GM08714 (cell line): Measurements from ENCODE around the gene NBDY.

Experiments
- H3K4me3 ChIP-seq: fragments of 200-500 bp; sonication (Bioruptor generic); 2 replicates; pipeline ENCODE4 v1.5.1; 2014; ENCODE audit warnings: mild to moderate bottlenecking, low read length, inconsistent platforms
- ZNF274 ChIP-seq: IDR thresholded peaks from 2 replicates; pipeline ENCODE4 v1.6.1; 2012; ENCODE audit warnings: mild to moderate bottlenecking, low read depth, low read length

The NBDY gene

GRCh38 chrX:56860888-56861287, 131.8 kb downstream of the NBDY start:
- TF ChIP-seq ZNF274: no peak
- H3K4me3 ChIP-seq: no peak overlapping the region
